Measurements from ENCODE around the gene KCNJ1.

Gene KCNJ1

DNA sequence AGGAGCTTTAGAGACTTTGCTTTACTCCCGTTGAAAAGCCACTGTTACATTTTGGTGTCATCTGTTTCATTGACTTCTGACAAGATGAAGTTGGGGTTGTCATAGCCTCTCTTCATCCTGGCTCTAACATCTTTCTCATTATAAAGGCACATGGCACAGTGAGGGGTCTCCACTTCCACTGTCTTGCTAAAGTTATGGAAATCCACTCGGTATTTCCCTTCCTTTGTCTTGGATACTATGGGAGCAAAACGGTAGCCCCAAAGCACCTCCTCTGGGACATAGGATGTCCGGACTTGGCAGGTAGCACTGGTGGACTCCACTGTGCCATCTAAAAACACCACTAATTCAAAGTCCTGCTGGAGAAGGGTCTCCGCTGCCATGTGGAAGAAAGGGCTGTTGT lies 28.0 kb downstream of the KCNJ1 start:
- DNase-seq (ENCODE audit: extremely low read depth, low read depth), result no peak
- TF ChIP-seq, protein P1, sequence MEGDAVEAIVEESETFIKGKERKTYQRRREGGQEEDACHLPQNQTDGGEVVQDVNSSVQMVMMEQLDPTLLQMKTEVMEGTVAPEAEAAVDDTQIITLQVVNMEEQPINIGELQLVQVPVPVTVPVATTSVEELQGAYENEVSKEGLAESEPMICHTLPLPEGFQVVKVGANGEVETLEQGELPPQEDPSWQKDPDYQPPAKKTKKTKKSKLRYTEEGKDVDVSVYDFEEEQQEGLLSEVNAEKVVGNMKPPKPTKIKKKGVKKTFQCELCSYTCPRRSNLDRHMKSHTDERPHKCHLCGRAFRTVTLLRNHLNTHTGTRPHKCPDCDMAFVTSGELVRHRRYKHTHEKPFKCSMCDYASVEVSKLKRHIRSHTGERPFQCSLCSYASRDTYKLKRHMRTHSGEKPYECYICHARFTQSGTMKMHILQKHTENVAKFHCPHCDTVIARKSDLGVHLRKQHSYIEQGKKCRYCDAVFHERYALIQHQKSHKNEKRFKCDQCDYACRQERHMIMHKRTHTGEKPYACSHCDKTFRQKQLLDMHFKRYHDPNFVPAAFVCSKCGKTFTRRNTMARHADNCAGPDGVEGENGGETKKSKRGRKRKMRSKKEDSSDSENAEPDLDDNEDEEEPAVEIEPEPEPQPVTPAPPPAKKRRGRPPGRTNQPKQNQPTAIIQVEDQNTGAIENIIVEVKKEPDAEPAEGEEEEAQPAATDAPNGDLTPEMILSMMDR (IDR thresholded peaks at IDR 0.05; ENCODE audit: low read depth, low read length), result no peak

DNA sequence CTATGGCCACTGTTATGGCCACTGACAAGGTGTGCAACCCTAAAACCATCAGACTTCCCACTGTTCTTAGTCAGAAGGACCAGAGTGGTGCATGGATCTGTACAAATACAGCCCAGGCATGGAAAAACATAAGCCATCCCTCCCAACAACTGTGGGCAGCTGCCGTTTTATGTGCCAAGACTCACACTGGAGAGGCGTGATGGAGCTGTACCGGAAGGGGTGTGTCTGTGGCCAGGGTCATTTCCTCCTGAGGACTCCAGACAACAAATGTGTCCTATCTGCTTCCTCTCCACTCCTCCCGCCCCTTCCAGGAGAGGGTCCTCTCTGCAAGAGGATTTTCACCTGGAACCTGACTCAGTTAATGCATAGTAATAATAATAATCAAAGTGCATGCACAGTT lies 29.5 kb downstream of the KCNJ1 start:
- TF ChIP-seq, protein P1 (IDR thresholded peaks at IDR 0.05; ENCODE audit: low read depth, low read length), result no peak
- no peak for DNase-seq (ENCODE audit: extremely low read depth, low read depth)

DNA sequence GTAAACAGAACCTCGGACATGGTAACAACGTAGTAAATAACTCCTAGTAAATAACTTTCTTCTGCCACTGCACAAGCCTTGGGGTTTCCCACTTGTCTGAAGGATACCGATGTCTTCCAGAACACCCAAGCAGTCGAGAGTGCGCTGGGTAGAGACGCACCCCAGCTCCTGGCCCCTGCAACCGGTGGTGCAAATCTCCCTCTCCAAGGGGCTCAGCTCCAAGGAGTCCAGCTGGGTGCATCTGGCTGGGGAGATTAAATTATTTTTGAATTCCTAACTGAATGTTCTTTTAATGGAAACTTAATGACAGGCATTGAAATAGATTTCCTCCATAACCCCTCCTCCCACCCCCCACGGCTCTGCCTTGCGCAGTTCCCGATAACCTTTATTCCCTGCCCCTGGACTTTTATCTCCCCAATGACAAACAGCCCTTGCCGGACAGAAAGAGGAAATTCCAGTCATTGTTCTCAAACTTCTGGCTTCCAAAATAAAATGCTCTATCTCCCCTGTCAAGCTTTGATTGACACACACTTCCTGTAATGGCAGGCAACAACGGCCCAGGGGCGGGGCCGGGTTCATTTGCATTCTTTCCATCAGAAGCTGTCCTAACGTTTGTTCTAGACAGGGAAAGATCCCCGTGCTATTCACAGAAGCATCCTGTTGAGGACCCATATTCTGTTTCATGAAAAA lies 31.2 kb downstream of the KCNJ1 start:
- TF ChIP-seq, protein P1 (IDR thresholded peaks at IDR 0.05; ENCODE audit: low read depth, low read length), result no peak
- no peak for DNase-seq (ENCODE audit: extremely low read depth, low read depth)

DNA sequence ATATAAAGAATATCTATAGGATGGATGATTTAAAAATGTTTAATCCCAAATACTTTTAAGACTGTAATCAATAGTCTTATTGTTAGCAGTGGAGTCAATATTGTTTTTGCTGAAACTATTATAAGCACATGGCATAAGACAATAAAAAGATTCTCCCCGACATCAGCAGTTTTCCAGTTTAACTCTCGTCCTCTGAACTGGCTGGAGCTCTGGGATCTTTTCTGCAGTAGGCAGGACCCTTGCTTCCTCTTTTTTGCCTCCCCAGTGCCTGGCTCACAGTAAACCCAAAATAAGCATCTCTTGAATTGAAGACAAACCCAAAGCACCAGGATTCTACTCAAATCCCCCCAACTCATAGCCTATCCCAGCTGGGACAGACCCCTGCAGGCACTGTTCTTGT lies 32.9 kb downstream of the KCNJ1 start:
- no peak for DNase-seq (ENCODE audit: extremely low read depth, low read depth)
- TF ChIP-seq, protein P1 (IDR thresholded peaks at IDR 0.05; ENCODE audit: low read depth, low read length), result no peak

DNA sequence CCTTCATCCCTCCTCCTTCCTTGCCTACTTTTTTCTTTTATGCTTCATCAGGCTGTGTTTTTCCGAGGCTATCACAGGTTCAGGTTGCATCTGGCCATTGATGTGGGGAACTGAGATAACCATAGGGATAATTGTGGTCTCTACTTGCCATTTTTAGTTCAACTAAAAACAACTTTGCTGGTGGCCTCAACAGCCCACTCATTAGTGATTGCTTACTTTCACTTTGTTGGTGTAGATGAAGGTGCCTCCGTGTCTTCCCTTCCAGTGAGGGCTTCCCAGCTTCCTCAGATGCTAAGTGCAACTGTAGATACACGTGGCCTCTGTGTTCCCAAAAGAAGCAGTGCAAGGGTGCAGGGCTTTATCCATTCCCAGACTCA lies 35.0 kb downstream of the KCNJ1 start:
- no peak for DNase-seq (ENCODE audit: extremely low read depth, low read depth)
- TF ChIP-seq, protein P1 (IDR thresholded peaks at IDR 0.05; ENCODE audit: low read depth, low read length), result no peak

DNA sequence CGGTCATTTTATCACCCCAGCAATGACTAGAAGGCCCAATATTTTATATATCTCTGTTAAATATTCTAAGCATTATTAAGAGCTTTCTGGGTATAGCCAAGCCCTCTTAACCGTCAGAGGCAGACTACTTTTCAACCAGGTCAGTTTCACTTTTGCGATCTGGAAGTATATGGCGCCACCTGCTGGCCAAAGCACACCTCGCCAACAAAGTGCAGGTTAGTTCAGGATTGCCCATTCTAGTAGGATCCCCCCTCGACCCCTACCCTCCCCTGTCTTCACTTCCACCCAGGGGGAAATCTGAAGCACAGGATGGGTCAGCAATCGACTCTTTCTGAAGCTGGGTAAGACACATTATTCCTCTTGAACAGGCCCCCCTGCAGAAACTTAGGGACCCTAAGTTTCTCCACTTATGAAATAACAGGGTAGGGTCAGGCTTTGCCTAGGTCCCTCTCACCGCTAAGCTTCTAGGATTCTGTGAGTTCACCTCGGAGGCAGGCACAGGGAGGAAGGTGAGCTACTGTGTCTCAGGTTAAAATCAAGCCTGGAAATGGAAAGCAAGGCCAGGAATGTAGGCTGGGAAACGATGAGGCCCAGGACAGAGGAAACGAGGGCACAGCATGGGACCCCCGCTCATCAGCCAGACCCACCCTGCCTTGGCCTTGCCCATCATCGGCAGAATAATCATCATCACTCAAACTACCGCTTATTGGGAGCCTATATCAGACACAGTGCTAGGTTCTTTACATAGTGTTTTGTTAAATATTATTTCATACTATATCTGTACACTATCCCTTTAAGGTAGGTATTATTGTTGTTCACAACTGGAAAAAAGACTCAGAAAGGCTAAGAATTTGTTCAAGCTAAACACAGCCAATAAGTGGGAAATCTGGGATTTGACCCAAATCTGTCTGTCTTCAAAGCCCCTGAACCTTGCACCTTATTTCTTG lies 35.6 kb downstream of the KCNJ1 start:
- TF ChIP-seq, protein P1 (IDR thresholded peaks at IDR 0.05; ENCODE audit: low read depth, low read length), result peak; percentile 83
- DNase-seq (ENCODE audit: extremely low read depth, low read depth), result peak; percentile 53

Data from AG09319 (cell line).